CD4-positive, alpha-beta T cell treated with Interleukin-17A for 1 hour (primary cell): Measurements from ENCODE around the gene ACY1.

ENCODE experiments used
- DNase-seq: peaks from one replicate; pipeline ENCODE4 v3.0.0-alpha.2; 2020

Gene ACY1

DNA sequence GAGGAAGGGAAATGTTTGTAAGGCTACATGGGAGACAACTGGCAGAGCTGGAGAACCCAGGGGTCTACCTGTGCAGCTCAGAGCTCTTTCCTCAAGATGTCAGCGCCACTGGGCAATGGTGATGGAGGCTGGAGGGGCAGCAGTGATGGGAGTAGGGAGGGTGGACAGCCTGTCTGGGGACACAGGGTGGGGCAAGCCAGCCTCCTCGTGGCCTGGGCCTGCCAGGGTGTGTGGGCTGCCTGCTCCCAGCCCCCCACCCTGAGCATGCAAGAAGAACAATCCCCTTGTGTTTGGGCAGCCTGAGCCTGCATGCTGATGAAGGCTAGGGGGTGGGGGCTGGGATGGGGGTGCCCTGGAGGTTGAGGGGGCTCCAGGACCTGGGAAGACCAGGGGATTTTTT is 17.3 kb upstream of the ACY1 start:
- DNase-seq = no peak

DNA sequence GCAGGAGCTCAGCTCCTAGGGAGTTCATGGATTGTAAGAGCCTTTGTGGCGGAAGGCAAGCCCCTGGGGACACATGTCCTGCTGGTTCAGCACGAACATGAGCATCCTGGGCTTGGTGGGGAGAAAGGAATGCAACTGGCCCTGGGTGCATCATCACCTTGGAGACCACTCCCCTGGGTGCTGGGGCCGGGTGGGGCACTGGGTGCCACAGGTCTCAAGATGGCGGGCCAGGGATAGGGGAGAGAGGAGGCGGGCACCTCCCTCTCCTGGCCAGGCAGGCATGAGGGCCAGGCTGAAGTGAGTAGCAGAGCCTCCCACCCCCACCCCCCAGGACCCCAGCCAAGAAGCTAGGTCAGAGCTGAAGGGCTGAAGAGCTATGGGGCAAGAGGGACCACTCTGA is 16.8 kb upstream of the ACY1 start:
- DNase-seq = no peak

DNA sequence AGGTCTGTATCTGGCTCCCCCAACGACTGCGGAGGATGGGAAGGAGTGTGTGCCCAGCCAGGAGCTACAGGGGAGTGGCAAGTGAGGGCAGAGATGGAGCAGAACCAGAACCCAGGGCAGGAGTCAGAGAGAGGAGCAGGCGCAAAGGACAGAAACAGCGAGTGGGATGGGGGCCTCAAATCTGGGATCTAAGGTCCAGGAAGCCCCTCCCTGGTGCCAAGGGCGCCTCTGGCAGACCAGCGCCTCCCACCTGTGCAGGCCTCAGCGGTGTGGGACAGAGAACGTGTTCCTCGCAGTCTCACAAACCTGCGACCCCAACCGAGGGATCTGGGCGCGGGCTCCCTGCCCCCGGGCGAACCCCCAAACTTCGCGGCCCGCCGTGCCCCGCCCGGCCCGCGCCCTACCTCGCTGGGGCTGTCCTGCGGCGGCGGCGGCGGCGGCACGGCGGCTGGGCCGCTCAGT is 16.4 kb upstream of the ACY1 start:
- no peak for DNase-seq

DNA sequence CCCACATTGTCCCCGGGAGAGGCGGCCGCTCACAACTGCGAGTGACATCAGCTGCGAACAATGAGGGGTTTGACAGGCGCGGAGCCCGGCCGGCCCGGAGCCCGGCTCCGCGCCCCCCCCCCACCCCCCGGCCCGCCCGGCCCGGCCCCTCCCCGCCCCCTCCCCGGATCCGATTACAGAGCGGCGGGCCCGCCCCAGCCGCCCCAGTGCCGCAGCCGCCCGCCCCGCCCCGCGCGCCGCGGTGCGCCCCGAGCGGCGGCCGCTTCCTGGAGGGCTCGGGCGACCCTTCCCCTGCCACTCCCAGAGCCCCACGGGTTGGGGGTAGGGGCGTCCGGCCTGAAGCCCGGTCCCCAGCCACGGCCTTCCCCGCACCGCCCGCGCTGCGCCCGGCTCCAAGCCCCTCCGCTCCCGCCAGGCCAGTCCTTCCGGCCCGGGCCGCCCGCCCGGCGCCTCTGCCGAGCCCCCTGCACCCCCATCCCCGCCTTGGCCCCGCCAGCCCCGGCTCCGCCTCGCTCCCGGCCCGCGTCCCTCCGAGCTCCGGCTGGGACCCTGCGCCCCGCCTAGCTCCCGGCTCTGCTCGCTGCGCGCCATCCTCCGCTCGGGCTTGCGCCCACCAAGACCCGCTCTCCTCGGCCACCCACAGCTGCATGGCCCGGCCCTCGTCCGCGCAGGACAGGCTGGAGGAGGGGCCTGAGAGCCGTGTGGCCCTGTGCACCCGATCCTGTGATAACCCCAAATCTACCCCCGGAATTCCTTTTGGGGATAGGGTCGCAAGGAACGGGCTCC is 15.8 kb upstream of the ACY1 start, which contains the start of gene PCBP4:
Gene PCBP4, minus strand, starts transcription at position 71 of the 786 bp plus-strand sequence. CDS start 6,214 bp downstream, outside the sequence.
- DNase-seq = peak; percentile 49

DNA sequence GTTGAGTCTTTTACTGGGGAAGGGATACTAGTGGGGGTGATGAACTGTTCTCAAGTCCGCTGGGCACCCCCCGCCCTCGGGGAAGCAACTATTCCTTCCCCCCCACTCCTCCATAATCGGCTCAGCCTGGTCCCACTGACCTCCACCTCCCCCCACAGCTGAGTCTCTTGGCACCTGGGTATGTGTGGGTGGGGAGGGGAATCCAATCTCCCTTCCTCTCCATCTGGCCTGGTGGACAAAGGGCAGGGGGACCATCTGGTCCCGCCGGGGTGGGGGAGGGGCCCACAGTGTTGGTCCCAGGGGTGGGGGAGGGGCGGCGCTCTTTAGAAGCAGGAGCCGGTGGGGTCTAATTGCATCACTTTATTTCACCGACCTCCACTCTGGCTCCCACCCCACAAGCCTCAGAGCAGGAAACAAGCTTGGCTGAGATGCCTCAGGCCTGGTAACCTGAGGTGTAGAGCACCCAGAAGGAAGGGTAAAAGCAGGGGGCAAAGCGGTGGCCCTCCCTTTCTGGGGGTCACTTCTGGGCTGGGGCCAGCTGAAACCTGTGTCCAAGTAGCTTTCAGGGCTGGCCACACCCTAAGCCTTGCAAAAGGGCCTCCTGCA is 15.1 kb upstream of the ACY1 start:
- no peak for DNase-seq

DNA sequence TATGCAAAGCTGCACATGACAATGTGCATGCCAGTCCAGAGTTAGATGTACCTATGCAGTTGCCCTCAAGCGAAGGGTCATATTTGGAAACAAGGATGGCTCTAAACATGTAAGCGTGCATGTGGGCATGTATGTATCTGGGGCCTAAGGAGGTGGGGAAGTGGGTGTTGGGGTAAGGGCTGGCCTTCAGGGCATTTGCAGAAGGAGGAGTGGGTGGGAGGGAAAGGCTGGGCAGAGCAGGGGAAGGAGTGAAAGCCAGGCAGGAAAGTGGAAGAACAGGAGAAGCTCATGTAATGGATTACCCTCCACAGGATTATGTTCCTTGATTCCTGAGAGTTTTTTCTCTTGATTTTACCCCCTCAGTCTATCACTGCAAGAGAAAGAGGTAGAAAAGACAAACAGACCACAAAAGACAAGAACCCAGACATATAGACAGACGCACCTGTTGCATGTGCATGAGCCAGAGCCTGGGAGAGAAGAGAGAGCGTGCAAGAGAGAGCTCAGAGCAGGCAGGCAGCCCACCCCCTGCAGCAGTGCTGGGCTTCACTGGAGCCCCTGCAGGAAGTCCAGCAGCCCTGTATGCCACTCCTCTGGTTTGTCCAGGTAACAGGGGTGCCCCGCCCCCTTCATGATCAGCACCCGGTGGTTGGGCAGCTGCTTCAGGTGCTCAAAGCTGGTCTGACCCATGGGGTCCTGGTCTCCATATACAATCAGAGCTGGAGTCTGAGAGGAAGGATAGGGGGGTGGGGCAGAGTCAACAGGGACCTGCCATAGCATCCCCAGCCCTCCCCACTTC is 14.3 kb upstream of the ACY1 start:
- DNase-seq = no peak

DNA sequence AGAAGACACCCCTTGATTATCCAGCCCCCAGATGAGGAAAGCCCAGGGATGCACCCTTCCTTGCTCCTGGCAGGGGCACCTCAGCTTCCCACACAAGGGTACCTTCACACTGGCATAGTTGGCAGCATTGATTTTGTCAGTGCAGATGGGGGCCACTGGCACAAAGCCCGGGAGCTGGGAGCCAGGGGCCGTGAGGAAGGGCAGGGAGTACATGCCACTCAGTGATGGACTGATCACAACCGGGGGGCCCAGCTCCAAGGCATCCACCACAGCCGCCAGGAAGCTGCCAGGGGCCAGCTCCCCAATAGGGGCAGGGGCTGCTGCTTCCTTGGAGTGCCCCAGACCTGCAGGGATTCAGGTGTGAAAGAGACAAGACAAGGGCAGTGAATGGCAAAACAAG is 13.5 kb upstream of the ACY1 start:
- DNase-seq = no peak

DNA sequence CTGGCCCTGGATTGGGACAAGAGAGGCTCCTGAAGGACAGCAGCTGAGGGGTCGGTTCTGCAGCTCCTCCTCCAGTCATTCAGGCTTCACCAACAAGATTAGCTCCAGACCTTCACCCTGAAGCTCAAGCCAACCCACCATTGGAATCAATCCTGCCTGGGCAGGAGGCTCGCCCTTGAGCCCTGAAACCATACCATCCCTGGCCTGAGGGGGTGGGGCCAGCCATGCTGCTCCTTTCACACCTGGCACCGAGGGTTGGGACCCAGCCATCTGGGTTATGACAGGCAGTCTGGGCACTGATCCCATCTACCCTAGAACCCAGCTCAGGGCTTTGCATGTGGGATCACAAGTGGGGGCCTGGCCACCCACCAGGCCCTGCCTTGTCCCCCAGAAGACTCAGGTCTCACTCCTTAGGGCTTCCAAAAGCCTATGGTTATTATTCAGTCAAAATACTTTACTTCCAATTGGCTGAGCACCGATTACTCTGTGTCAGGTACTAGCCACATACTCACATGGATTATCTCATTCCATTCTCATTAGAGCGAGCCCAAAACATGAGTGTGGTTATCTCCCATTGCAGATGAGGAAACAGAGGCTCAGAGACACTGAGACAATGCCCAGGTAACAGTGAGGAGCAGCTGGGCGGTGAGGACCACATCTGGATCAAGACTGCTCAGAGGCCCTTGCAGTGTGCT is 12.6 kb upstream of the ACY1 start:
- no peak for DNase-seq

DNA sequence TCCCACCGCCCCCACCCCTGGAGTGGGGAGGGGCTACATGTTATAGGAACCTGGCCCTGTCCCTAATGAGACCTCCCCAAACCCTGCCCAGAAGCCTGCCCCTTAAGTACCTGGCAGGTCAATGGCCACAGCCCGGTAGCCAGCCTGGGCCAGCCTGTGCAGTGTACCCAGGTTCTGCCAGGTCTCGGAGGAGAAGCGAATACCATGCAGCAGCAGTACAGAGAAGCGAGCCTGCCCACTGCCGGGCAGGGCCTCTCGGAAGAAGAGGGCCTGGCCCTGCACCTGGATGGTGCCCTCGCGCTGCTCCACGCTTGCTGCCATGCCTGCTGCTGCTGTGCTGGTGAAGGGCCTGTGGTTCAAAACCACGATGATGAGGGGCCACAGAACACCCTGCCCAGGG is 12.0 kb upstream of the ACY1 start:
- no peak for DNase-seq

DNA sequence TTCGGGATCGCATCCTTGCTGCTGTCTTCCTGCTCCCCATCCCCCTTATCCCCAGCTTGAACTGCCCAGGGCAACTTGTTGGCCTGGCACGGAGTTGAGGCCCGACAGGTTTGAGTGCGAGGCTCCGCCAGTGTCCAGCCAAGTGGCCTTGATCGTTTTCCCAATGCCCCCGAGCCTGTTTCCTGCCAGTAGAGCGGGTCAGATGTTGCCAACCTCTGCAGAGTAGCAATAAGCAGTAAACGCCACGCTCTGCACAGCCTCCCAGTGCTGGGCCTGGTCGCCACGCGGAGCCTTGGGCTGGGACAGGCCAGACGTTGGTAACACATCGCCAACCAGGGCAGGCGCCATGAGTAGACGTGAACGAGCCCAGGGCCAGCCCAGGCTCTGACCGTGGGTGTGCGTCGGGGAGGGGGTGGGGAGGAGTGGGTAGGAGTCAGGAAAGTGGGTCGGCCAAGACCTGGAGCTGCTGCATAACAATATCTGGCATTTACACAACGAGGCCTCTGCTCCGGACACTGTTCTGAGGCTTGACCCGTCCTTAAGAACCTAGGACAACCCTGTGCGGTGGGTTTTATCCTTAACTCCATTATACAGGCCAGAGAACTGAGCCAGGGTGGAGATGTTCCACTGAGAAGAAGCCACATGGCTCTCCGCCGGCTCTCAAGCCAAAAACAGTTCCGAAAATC is 8.9 kb upstream of the ACY1 start:
- no peak for DNase-seq

DNA sequence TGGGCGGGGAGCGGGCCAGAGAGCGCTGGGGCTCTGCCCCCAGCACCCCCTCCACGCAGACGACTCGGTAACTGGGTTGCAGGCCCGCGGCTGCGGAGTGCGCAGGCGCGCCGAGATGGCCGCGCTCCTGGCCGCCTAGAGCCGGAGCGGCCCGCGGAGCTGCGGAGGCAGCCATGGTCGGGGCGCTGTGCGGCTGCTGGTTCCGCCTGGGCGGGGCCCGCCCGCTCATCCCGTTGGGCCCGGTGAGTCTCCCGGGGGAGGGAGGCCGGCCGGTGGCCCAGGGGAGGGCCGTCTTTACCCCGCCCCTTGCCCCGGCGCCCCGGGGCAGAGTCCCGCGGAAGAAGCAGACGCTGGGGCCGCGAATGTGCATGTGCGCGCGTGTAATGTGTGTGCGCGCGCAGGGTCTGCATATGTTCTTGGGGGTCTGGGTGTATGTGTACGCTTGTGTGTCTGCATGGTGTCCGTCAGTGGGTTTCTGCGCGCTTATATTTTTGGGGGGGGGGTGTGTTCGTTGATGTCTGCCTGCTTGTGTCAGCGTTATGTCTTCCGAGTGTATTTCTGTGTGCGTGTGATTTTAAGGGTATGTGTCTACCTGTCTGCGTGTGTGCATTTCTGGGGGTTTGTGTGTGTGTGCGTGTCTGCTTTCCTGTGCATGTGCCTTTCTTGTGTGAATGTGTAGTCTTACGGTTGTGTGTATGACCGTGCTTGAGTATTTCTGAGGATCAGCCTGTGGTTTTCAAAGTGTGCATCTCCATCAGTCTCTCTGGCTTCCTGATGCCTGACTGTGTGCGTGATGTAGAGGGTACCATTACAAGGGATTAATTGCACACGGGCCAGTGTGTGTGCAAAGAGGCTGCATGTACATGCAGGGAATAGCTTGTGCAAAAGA is 8.1 kb upstream of the ACY1 start, which contains the start of gene ABHD14A:
Gene ABHD14A, plus strand, starts transcription at position 102 of the 889 bp plus-strand sequence. Its CDS starts 72 bp downstream, at position 174.
- DNase-seq = peak; percentile 84

DNA sequence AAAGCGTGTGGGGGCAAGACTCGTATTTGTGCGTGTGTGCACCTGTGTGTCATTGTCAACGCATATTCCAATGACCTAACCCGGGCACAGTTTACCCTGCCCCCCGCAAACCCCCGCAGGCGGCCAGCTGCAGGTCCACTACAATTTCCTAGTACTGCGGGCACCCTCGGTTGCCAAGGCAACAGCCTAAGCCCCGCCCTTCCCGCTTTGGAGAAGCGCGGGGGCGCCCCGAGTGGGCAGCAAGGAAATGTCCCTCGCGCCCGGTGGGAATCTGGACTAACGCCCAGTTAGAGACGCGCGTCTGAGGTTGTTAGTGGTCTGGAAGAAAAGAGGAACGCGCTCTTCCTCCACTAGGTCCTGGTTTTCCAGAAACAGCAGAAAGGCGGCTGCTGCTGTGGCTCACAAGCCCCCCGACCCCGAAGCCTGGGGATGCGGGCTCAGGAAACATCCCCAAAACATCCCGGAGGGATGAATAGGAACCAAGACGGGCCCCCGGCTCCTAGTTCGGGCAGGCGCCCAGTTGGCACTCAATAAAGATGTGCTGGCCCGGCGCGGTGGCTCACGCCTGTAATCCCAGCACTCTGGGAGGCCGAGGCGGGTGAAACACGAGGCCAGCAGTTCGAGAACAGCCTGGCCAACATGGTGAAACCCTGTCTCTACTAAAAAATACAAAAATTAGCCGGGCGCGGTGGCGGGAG is 7.3 kb upstream of the ACY1 start:
- DNase-seq = peak; percentile 47

DNA sequence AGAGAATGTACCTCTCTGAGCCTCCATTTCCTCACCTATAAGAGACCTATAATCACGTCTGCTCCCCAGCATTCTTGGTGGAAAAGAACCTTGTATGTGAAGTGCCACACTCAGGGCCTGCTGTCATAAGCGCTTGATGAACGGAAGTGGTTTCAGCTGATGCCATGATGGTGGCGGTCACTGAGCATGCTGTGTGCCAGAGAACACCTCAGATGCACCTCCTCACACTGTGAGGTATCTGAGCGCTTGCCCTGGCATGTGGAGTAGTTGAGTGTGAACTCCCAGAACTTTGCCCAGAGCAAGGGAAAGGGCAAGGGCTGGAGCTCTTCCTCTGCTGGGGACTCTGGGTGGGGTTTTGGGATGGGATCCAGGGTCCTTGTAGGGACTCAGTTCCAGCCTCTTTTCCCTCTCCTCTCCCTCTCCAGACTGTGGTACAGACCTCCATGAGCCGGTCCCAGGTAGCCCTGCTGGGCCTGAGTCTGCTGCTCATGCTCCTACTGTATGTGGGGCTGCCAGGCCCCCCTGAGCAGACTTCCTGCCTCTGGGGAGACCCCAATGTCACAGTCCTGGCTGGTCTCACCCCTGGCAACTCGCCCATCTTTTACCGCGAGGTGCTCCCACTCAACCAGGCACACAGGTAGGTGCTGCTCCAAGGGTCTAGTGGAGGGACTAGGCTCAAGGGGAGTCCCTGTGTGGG is 5.7 kb upstream of the ACY1 start:
- DNase-seq = peak; percentile 59

DNA sequence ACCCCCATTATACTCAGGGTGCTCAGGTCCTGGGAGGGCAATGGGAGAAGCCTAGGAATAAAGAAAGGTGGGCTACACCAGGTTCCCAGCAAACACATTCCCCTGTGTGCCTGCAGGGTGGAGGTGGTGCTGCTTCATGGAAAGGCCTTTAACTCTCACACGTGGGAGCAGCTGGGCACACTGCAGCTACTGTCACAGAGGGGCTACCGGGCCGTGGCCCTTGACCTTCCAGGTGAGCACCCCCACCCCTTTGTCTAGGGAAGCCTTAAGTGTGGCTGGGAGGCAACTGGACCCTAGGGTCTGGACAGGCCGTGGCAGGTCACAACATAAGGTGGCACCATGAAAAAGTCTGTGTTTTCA is 5.2 kb upstream of the ACY1 start:
- no peak for DNase-seq

DNA sequence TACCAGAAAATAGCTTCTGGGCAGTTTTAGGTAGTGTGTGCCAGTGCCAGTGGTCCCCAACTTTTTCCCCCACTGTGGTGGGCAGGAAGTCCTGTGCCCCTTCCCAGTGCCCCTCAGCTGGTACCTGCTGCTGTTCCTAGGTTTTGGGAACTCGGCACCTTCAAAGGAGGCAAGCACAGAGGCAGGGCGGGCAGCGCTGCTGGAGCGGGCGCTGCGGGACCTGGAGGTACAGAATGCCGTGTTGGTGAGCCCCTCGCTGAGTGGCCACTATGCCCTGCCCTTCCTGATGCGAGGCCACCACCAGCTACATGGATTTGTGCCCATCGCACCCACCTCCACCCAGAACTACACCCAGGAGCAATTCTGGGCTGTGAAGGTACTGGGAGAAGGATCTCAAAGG is 3.1 kb upstream of the ACY1 start:
- DNase-seq = no peak

DNA sequence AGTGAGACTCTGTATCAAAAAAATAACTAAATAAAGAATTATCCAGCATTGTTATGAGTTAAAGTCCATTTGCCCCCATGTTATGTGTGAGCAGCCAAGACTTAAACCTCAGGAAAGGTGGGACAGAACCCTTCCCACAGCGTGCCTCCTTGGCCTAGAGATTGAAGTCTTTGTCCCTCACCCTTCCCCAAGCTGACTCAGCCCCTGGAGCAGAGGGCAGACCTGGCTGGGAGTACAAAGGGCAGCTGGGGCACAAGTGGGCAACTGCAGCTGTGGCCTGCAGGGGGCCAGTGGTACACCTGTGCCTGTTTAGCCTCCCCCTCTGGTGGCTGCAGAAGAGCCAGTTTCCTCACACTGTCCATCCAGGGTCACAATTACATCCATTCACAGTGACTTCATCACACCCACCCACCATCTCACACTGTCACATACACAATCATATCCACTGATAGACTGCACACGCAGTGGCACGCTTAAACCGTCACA is 940 bp upstream of the ACY1 start:
- DNase-seq = peak; percentile 23

DNA sequence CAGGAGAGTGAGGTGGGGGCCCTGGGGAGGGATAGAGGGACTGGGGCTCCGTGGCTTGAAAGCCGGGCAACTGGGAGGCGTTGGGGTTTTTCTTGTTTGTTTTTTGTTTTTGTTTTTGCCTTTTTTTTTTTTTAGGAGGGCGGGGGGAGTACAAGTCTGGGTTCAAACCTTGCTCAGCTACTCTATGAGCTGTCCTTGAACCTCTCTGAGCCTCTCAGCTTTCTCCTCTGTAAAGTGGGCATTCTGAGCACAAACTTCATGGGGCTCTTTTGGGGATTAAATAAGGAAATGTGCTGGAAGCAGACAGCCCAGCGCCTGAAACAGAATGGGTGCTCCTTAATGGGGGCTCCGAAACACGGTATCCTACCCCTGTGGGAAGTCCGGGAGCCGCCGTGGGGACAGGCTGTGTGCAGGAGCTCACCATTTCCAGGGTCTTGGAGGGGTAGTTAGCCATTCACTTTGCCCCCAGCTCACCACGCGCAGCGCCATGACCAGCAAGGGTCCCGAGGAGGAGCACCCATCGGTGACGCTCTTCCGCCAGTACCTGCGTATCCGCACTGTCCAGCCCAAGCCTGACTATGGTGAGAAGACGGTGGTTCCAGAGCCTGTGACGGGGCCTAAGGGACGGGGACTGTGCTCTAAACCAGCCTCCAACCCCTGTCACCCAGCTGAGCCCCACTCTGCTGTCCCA is 388 bp downstream of the ACY1 start:
- no peak for DNase-seq

DNA sequence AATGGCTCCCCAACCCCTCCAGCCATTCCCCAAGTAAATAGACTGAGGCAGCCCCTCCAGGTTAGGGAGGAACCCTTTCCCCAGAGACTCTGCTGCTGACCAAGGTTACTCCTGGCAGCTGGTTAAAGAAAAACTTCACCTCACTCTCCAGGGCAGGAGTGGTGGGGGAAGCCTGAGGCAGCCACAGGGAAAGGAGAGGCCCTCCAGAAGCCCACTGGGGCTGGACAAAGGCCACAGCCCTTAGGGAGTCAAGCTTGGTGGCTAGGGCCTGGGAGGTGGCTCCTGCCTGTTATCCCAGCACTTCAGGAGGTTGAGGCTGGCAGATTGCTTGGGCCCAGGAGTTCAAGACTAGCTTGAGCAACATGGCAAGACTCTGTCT is 923 bp downstream of the ACY1 start:
- no peak for DNase-seq

DNA sequence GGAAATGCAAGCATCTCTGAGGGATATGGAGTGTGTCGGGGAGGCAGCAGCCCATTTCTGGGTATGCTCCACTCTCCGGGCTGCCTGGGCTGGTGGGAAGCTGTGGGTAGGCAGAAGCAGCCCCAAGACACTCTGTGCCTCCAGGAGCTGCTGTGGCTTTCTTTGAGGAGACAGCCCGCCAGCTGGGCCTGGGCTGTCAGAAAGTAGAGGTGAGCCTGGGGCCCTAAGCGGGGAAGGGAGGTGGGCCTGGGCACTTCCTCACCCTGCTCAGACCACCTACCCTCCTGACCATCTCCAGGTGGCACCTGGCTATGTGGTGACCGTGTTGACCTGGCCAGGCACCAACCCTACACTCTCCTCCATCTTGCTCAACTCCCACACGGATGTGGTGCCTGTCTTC is 1.7 kb downstream of the ACY1 start:
- DNase-seq = no peak
